ES-I3 (cell line): Measurements from ENCODE around the gene TAF1C.
"Not testable (repeated sequence)": the region's sequence is repeated elsewhere in the genome, so short reads cannot be mapped to it uniquely, and the experiment has no call there.

ENCODE experiments used
- H3K36me3 ChIP-seq: 2 replicates; pipeline ENCODE4 v1.6.1; 2013; ENCODE audit warnings: mild to moderate bottlenecking, low read length, control low read depth, moderate library complexity; ENCODE audit not compliant: insufficient read depth
- H3K4me1 ChIP-seq: 2 replicates; pipeline ENCODE4 v1.6.1; 2013; ENCODE audit warnings: mild to moderate bottlenecking, control low read depth, low read length; ENCODE audit not compliant: insufficient read depth
- H3K9ac ChIP-seq: 2 replicates; pipeline ENCODE4 v1.6.1; 2013; ENCODE audit warnings: low read depth, mild to moderate bottlenecking, low read length, moderate library complexity
- H3K9me3 ChIP-seq: 2 replicates; pipeline ENCODE4 v1.6.1; 2013; ENCODE audit warnings: mild to moderate bottlenecking, low read length, moderate library complexity; ENCODE audit not compliant: control insufficient read depth, insufficient read depth

The TAF1C gene

DNA sequence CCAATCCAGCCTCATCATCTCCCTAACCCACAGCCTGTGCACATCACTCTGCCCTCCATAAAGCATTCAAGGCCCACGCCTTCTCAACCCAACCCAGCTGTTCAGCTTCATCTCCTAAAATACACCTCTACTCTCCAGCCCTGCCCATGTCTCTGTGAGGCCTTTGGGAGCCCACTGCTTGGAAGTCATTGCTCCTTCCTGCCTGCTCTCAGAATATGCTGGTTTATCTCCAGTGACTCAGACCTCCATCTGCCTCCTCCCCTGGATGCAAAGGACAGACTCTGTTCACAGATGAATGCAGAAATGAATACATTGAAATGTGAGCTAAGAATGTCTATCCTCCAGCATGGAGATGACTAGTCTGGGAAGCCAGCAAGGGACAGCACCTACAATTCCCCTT is 34.0 kb upstream of the TAF1C start:
- no peak overlapping the region for H3K9ac ChIP-seq
- H3K9me3 ChIP-seq: no peaks in the 10 kb centered on the region
- H3K4me1 ChIP-seq: 0 out of 2 replicates have a peak, but pooled peaks cover 3% of the 10 kb centered on the region
- no peaks in the 10 kb centered on the region for H3K36me3 ChIP-seq

DNA sequence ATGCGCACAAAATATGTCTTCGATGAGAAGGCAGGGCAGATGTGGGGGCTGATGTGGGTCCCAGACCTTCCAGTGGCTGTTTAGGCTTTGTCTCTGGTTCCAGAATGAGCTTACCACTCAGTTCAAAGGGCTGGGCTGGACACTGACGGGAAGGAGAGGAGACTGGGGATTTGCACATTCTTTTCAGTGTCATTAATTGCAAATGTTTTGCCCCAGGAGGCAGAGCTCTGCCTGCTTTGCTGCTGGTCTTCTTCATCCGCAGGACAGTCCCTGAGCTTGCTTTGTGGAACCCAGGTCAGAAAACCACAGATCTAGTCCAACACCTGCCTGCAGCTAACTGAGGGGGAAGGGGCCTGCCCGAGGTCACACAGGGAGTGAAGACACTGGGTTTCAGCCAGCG is 32.1 kb upstream of the TAF1C start:
- Histone ChIP-seq H3K4me1 (no peaks in the 10 kb centered on the region), H3K9me3 (no peaks in the 10 kb centered on the region), H3K36me3 (no peaks in the 10 kb centered on the region), H3K9ac (no peak overlapping the region)

DNA sequence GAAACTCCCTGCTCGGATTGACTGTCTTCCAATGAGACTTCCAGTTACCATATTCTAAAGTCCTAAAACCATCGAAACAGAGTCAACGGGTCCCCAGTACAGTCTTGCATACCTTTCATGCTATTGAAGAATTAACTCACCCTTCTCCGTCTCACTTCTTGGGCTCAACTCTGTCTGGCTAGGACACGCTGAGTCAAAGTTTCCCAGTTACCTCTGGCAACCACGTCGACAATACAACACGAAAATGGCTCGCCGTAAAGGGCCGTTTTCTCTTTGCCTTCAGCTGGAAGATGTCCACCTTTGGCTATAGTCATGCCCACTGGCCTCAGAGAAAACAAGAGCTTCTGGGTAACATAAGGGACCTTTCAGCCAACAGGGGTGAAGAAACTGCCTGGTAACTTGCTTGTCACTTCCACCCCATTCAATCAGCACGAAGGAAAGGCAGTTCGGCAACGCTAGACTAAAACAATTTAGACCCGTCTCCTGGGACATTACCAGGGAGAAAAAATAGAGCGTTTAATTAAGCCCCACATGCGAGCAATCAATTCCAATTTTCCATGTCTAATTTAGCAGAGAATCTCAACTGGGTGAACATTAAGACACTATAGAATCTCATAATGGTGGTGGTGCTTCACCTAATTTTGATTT is 31.4 kb upstream of the TAF1C start:
- Histone ChIP-seq H3K9me3 (no peaks in the 10 kb centered on the region), H3K4me1 (no peaks in the 10 kb centered on the region), H3K36me3 (no peaks in the 10 kb centered on the region), H3K9ac (no peak overlapping the region)

DNA sequence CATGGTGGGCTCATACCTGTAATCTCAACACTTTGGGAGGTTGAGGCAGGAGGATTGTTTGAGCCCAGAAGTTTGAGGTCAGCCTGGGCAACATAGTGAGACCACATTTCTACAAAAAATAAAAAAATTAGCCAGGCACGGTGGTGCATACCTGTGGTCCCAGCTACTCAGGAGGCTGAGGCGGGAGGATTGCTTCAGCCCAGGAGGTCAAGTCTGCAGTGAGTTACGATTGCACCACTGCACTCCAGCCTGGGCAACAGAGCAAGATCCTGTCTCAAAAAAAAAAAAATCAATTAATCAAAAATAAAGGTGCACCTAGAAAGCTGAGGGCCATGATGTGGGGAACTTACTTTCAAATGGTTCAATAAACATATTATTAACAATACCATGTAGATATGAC is 29.3 kb upstream of the TAF1C start:
- H3K36me3 ChIP-seq, H3K9ac ChIP-seq, H3K4me1 ChIP-seq, H3K9me3 ChIP-seq: not testable (repeated sequence)

DNA sequence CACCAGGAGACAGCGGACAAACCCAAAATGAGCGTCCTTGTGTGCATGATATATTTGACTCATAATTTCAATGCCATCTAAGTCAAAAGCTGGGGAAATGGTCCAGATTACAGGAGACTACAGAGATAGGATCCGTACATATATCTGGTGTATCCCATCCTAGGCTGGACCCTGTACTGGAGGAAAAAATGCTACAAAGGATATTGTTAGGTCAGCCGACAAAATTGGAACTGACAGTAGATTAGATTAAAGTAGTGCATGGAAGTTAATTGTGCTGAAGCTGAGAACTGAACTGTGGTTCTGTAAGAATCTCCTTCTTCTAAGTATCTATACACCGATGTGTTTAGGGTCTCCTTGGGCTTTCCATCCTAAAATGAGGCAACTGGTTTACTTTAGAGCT is 28.7 kb upstream of the TAF1C start:
- H3K9ac ChIP-seq: no peak overlapping the region
- no peaks in the 10 kb centered on the region for H3K4me1 ChIP-seq
- no peaks in the 10 kb centered on the region for H3K36me3 ChIP-seq
- no peaks in the 10 kb centered on the region for H3K9me3 ChIP-seq

DNA sequence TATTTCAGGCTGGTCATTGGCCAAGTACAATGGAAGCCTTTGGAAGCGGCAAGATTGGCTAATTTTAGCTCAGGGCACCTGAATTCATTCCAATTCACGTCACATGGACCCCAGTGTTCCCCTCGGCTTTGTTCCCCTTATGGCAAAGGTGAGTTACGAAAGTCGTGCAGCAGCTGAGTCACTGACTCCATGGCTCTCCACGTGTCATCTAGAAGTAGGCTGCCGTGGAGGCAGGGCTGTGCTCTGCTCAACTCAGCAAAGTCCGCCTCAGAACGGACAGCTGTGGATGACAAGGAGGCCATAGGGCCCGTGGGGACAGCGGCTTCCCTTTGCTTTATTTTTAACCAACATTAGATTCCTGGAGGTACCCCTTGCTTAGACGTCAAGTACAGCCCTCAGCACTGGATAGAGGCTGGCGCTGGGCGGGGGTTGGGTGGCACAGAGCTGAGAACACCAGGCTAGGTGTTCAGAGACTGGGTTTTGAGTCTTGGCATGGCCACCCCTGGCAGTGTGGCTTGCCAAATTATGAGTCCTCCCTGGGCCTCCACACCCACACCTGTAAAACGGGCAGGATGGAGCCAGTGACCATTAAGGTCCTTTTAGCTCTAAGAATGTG is 27.7 kb upstream of the TAF1C start:
- no peaks in the 10 kb centered on the region for H3K36me3 ChIP-seq
- no peak overlapping the region for H3K9ac ChIP-seq
- no peaks in the 10 kb centered on the region for H3K9me3 ChIP-seq
- no peaks in the 10 kb centered on the region for H3K4me1 ChIP-seq

DNA sequence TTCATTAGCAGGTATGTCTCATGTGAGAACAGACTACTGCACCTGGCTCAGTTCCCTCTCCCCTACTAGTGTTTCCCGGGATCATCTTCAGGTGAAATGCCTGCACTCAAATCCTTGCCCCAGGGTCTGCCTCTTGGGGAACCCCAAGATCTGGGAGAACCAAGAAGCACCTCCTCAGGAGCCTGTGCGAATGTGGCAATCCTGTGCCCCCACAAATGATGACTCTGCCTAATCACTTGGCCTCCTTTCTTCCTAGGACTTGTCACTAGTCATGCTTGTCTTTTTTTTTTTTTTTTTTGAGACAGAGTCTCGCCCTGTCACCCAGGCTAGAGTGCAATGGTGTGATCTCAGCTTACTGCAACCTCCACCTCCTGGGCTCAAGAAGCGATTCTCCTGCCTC is 25.8 kb upstream of the TAF1C start:
- no peaks in the 10 kb centered on the region for H3K9me3 ChIP-seq
- no peaks in the 10 kb centered on the region for H3K36me3 ChIP-seq
- H3K4me1 ChIP-seq: peaks cover 2% of the 10 kb centered on the region; the same call in 1 of the 2 replicates
- H3K9ac ChIP-seq: no peak overlapping the region

DNA sequence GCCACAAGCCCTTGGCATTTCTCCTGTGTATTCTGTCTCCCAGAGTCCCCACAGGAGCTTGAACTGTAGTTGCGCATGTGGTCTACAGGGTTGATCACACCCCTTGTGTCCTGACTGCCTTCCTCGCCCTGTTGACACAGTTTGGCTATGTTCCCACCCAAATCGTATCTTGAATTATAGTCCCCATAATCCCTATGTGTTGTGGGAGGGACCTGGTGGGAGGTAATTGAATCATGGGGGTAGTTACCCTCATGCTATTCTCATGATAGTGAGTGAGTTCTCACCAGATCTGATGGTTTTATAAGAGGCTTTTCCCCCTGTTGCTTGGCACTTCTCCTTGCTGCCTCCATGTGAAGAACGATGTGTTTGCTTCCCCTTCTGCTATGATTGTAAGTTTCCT is 25.3 kb upstream of the TAF1C start:
- Histone ChIP-seq H3K4me1 (peaks cover 4% of the 10 kb centered on the region; the same call in 1 of the 2 replicates), H3K9me3 (no peaks in the 10 kb centered on the region), H3K9ac (no peak overlapping the region), H3K36me3 (no peaks in the 10 kb centered on the region)

DNA sequence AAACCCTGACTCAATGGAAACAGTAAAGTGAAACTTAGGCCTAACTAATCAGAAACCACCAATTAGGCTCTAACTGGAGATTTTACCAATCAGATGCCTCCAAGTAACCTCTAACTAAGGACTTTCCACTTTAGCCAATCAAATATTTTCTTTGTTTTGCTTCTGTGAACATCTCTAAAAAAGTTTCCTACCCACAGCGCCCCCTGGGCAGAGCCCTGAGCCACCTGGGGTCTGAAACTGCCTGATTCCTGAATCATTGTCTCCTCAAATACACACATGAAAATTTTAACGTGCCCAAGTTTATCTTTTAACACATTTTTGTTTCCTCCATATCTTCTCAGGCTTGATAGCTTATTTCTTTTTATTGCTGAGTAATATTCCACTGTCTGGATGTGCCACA is 23.1 kb upstream of the TAF1C start:
- no peaks in the 10 kb centered on the region for H3K36me3 ChIP-seq
- no peaks in the 10 kb centered on the region for H3K9me3 ChIP-seq
- peaks cover 4% of the 10 kb centered on the region; the same call in 1 of the 2 replicates for H3K4me1 ChIP-seq
- no peak overlapping the region for H3K9ac ChIP-seq

DNA sequence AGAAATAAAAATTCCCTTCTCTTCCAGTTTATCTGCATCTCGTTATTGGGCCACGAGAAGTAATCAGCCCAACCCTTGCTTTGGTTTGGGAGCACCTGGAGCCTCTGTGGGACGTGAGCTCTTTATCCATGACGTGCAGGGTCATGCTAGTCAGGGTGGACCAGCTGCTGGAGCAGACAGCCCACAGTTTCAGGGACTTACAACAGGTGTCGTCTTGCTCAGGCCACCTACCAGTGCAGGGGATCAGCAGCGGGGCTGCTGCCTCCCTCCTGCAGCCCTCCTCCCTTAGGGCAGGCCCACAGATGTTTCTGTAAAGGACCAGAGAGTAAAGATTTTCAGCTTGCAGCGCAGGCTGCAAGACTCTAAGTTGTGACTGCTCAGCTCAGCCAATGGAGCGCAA is 21.0 kb upstream of the TAF1C start:
- no peak overlapping the region for H3K9ac ChIP-seq
- H3K36me3 ChIP-seq: no peaks in the 10 kb centered on the region
- H3K9me3 ChIP-seq: no peaks in the 10 kb centered on the region
- peaks cover 4% of the 10 kb centered on the region; the same call in 1 of the 2 replicates for H3K4me1 ChIP-seq

DNA sequence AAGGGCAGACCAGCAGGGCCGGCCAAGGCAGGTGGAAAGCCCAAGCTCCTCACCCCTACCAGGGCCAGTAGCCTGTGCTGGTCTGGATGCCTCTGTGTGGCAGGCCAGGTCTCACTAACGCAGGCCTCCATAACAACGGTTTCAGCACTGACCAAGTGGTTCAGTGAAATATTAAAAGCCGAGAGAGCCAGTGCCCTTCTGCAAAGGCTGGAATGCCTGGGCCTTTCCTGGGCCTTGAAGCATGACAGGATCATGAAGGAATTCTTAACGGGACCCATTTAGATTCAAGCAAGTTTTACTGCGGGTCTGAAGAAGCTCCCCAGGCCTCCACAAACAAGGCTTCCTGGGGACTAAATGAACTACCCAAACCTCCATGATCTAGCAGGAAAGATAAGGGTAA is 20.4 kb upstream of the TAF1C start:
- Histone ChIP-seq H3K9ac (no peak overlapping the region), H3K36me3 (no peaks in the 10 kb centered on the region), H3K9me3 (no peaks in the 10 kb centered on the region), H3K4me1 (peaks cover 4% of the 10 kb centered on the region; the same call in 1 of the 2 replicates)

DNA sequence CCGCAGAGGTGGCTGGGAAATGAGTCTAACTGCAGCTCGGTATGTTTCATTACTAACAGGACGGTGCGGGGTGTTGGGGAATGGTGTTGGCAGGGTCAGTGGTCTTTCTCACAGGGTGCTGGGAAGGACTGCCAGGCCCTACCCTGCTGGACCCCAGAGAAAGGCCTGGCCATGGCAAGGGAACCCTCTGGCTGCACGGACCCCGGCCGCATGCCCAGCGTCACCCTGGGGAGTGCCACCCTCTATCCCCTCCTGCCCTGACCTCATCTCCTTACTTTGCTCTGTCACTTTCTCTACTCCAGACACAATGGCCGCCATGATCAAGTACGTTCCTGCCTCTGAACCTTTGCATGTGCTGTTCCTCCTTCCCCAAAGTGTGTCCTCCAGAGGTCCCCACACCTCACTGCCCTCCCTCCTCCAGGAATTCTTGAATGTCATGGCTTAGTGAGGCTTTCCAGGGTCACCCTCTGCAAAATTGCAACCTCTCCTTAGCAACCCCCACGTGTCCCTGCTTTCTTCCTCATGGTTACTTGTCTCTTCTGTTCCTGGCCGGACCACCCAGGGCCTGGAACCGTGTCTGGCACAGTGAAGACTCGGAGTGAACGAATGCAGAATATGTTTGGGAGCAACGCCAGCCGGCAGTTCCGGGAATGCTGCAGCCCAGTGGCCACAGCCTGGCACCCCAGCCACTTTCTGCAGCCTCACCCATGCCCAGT is 19.3 kb upstream of the TAF1C start:
- Histone ChIP-seq H3K9me3 (no peaks in the 10 kb centered on the region), H3K4me1 (peaks cover 4% of the 10 kb centered on the region; the same call in 1 of the 2 replicates), H3K36me3 (no peaks in the 10 kb centered on the region), H3K9ac (no peak overlapping the region)

DNA sequence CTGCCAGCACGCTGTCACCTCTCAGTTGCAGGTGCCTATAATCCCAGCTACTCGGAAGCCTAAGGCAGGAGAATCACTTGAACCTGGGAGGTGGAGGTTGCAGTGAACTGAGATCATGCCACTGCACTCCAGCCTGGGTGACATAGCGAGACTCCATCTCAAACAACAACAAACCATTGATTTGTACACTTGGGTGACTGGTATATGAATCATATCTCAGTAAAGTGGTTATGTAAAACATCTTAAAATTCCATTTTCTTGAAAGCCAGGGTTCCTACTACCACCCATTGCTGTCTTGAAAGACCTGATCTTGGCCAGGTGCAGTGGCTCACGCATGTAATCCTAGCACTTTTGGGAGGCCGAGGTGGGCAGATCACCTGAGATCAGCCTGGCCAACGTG is 18.3 kb upstream of the TAF1C start:
- H3K36me3 ChIP-seq, H3K9me3 ChIP-seq, H3K9ac ChIP-seq, H3K4me1 ChIP-seq: not testable (repeated sequence)

DNA sequence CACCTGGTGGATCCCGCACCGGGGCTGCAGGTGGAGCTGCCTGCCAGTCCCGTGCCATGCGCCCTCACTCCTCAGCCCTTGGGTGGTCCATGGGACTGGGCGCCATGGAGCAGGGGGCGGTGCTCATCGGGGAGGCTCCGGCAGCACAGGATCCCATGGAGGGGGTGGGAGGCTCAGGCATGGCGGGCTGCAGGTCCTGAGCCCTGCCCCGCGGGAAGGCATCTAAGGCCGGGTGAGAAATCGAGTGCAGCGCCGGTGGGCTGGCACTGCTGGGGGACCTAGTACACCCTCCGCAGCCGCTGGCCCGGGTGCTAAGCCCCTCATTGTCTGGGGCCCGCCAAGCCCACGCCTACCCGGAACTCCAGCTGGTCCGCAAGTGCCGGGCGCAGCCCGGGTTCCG is 17.7 kb upstream of the TAF1C start:
- H3K9me3 ChIP-seq, H3K9ac ChIP-seq, H3K4me1 ChIP-seq, H3K36me3 ChIP-seq: not testable (repeated sequence)

DNA sequence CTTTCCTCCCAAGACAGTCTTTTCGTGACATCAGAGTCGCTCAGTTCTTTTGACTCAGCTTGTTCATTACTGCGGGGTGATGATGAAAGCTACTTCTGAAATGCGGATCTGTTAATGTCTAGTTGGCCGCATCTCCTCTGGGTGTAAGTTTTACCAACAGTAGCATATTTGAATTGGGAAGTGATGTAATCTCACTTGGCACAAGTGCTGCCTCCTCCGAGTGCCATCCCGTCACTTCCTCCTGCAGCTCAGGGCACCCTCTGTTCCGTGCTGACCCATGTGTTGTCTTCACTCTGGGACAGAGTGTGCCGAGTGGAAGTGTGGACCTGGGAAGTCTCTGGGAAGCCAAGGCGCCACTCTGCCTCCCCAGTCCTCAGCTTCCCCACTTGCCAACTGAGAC is 13.0 kb upstream of the TAF1C start:
- H3K4me1 ChIP-seq: no peaks in the 10 kb centered on the region
- no peak overlapping the region for H3K9ac ChIP-seq
- H3K9me3 ChIP-seq: no peaks in the 10 kb centered on the region
- no peaks in the 10 kb centered on the region for H3K36me3 ChIP-seq
